Stimulated activated CD8-positive, alpha-beta memory T cell treated with anti-CD3 and anti-CD28 coated beads, Interleukin-4, amount 100 ng/mL, for 24 hours (primary cell): ENCODE results near the gene RRBP1.

Source experiments
- DNase-seq: peaks from one replicate; pipeline ENCODE4 v3.0.0-alpha.2; 2020; ENCODE audit warnings: low read depth

Gene RRBP1

GRCh38 chr20:17683218-17684076 is 1.4 kb upstream of the RRBP1 start:
- no peak for DNase-seq

GRCh38 chr20:17682889-17683198 is 802 bp upstream of the RRBP1 start:
- no peak for DNase-seq

- no peak for DNase-seq
These were observed 328 bp downstream of the RRBP1 start for GRCh38 chr20:17681726-17682102.

- DNase-seq = peak; percentile 72
These were observed 961 bp downstream of the RRBP1 start for GRCh38 chr20:17680836-17681725.

GRCh38 chr20:17679941-17680835 is 1.9 kb downstream of the RRBP1 start:
- no peak for DNase-seq

GRCh38 chr20:17678886-17679285 is 3.2 kb downstream of the RRBP1 start:
- no peak for DNase-seq

- DNase-seq = no peak
These were observed 3.7 kb downstream of the RRBP1 start for GRCh38 chr20:17678295-17678694.

GRCh38 chr20:17676942-17677341 is 5.1 kb downstream of the RRBP1 start:
- no peak for DNase-seq

- no peak for DNase-seq
These were observed 5.7 kb downstream of the RRBP1 start for GRCh38 chr20:17676378-17676759.

GRCh38 chr20:17675519-17676377 is 6.3 kb downstream of the RRBP1 start:
- DNase-seq = no peak

GRCh38 chr20:17674722-17675518 is 7.1 kb downstream of the RRBP1 start:
- no peak for DNase-seq

GRCh38 chr20:17673084-17673483 is 9.0 kb downstream of the RRBP1 start:
- DNase-seq = no peak

- no peak for DNase-seq
These were observed 10.5 kb downstream of the RRBP1 start for GRCh38 chr20:17671565-17671964.

- no peak for DNase-seq
These were observed 11.0 kb downstream of the RRBP1 start for GRCh38 chr20:17671011-17671410.

- DNase-seq = no peak
These were observed 12.6 kb downstream of the RRBP1 start for GRCh38 chr20:17669306-17669931.

GRCh38 chr20:17668432-17668831 is 13.6 kb downstream of the RRBP1 start:
- DNase-seq = no peak

- no peak for DNase-seq
These were observed 14.6 kb downstream of the RRBP1 start for GRCh38 chr20:17667445-17667844.

GRCh38 chr20:17666481-17666880 is 15.6 kb downstream of the RRBP1 start:
- no peak for DNase-seq

- no peak for DNase-seq
These were observed 16.3 kb downstream of the RRBP1 start for GRCh38 chr20:17665756-17666155.

- DNase-seq = no peak
These were observed 17.9 kb downstream of the RRBP1 start for GRCh38 chr20:17664025-17664633.
